Calu3 (cell line): ENCODE data around the gene MAP3K14. TPM values are rescaled to one million over a fixed set of nuclear protein-coding genes. Genes with fewer than 3 reads are reported as not detected.
"Not testable (repeated sequence)": the region's sequence is repeated elsewhere in the genome, so short reads cannot be mapped to it uniquely, and the experiment has no call there.

Experiments
- BruUV-seq: library from RNA; stranded (reverse); fragments of 400-500 nt; replicated peaks from 2 replicates; lab custom pipeline; 2021; lab: Mats Ljungman, UMichigan
- CTCF ChIA-PET: fragments of 300-600 bp; sonication (Branson Sonifier 250); formaldehyde crosslinking; loops from one replicate; lab custom pipeline; 2022; ENCODE audit warnings: antibody characterized with exemption; lab: Charles Lee
- DNase-seq: peaks from one replicate; pipeline ENCODE4 v3.0.0; 2022
- H3K27ac Mint-ChIP-seq: one replicate; pipeline ENCODE4 v1.8.0; 2022; ENCODE audit warnings: mixed read lengths; ENCODE audit not compliant: unreplicated experiment
- H3K27me3 Mint-ChIP-seq: one replicate; pipeline ENCODE4 v1.8.0; 2022; ENCODE audit warnings: mixed read lengths; ENCODE audit not compliant: unreplicated experiment
- H3K36me3 Mint-ChIP-seq: one replicate; pipeline ENCODE4 v1.8.0; 2022; ENCODE audit warnings: mild to moderate bottlenecking, moderate library complexity, mixed read lengths; ENCODE audit not compliant: insufficient read depth, unreplicated experiment
- H3K4me1 Mint-ChIP-seq: one replicate; pipeline ENCODE4 v1.8.0; 2022; ENCODE audit warnings: mild to moderate bottlenecking, low read depth, mixed read lengths; ENCODE audit not compliant: unreplicated experiment
- H3K4me3 Mint-ChIP-seq: one replicate; pipeline ENCODE4 v1.8.0; 2022; ENCODE audit warnings: mild to moderate bottlenecking, low read depth, moderate library complexity, mixed read lengths; ENCODE audit not compliant: unreplicated experiment
- H3K9me3 Mint-ChIP-seq: one replicate; pipeline ENCODE4 v1.8.0; 2022; ENCODE audit warnings: low read depth, mixed read lengths; ENCODE audit not compliant: unreplicated experiment
- intact Hi-C: fragments of 100-400 bp; cut with micrococcal nuclease; formaldehyde crosslinking; loops from one replicate; pipeline ENCODE4 v1.10.0; 2022; ENCODE audit not compliant: unreplicated experiment
- total RNA-seq: library from RNA; stranded (reverse); gene quantifications from 2 replicates; pipeline ENCODE4 v1.2.3, GENCODE V29; 2022
- TF ChIP-seq, protein P1 (sequence below): fragments of 200-600 bp; IDR thresholded peaks from one replicate; pipeline ENCODE4 v1.8.0; 2022; ENCODE audit warnings: antibody characterized with exemption; ENCODE audit not compliant: unreplicated experiment

The MAP3K14 gene
- total RNA-seq, 1 experiment from 2014 or later = 26.7 TPM

DNA sequence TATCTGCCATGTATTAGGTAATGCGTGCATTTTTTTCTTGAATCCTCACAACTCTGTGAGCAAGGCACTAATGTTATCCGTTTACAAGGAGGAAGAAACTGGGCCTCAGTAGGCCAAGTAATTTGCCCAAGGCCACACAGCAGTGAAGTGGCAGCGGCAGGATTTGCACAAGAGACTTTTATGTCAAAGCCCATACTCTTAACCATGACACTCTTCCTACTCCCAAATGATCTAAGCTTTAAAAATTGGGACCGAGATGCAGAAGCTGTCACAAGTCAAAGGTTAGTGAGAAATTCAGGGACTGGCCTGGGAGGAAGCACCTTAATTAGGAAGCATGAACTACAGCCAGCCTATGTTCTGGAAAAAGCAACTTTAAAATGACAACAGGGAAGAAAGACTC is 10.7 kb downstream of the MAP3K14 start:
- CTCF ChIA-PET = no interaction called here
- peaks cover 54% of the 10 kb centered on the region for H3K36me3 Mint-ChIP-seq
- no peak for DNase-seq
- H3K4me3 Mint-ChIP-seq = no peak overlapping the region
- peaks cover 76% of the 10 kb centered on the region for H3K4me1 Mint-ChIP-seq
- no peak overlapping the region for H3K27ac Mint-ChIP-seq
- intact Hi-C loops = no loop called here
- no peaks in the 10 kb centered on the region for H3K9me3 Mint-ChIP-seq
- TF ChIP-seq, protein P1, sequence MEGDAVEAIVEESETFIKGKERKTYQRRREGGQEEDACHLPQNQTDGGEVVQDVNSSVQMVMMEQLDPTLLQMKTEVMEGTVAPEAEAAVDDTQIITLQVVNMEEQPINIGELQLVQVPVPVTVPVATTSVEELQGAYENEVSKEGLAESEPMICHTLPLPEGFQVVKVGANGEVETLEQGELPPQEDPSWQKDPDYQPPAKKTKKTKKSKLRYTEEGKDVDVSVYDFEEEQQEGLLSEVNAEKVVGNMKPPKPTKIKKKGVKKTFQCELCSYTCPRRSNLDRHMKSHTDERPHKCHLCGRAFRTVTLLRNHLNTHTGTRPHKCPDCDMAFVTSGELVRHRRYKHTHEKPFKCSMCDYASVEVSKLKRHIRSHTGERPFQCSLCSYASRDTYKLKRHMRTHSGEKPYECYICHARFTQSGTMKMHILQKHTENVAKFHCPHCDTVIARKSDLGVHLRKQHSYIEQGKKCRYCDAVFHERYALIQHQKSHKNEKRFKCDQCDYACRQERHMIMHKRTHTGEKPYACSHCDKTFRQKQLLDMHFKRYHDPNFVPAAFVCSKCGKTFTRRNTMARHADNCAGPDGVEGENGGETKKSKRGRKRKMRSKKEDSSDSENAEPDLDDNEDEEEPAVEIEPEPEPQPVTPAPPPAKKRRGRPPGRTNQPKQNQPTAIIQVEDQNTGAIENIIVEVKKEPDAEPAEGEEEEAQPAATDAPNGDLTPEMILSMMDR = no peak
- no peaks in the 10 kb centered on the region for H3K27me3 Mint-ChIP-seq
- BruUV-seq = no TSS peak

DNA sequence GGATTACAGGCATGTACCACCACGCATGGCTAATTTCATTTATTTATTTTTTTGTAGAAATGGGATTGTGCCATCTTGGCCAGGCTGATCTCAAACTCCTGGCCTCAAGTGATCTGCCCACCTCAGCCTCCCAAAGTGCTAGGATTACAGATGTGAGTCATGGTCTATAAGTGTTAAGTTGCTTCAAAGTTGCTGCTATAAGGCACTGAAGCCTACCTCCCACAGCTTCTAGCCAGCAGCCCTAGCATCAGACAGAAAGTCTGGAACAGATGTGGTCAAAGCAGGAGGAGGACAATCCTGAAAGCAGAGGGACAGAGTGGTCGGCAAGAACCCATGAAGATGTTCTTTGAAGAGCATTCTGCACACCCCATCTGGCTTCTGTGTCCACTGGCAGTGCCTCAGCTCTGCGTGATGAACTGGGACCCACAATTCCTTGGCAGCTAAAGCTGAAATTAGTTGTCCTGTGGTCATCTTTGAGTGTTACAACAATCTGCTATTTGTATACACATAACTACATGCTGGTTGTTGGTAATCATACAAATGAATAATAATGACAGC is 11.2 kb downstream of the MAP3K14 start:
- Mint-ChIP-seq H3K9me3 (no peaks in the 10 kb centered on the region), H3K36me3 (peaks cover 55% of the 10 kb centered on the region), H3K27me3 (no peaks in the 10 kb centered on the region), H3K27ac (no peak overlapping the region), H3K4me1 (peaks cover 74% of the 10 kb centered on the region), H3K4me3 (no peak overlapping the region)
- CTCF ChIA-PET = interaction anchor here (0.9 kb wide), 1 partner anchor 28 kb away, joined by 6 read pairs; no protein-coding TSS in a partner anchor
- no TSS peak for BruUV-seq
- intact Hi-C loops = no loop called here
- TF ChIP-seq, protein P1 = no peak
- DNase-seq = no peak

DNA sequence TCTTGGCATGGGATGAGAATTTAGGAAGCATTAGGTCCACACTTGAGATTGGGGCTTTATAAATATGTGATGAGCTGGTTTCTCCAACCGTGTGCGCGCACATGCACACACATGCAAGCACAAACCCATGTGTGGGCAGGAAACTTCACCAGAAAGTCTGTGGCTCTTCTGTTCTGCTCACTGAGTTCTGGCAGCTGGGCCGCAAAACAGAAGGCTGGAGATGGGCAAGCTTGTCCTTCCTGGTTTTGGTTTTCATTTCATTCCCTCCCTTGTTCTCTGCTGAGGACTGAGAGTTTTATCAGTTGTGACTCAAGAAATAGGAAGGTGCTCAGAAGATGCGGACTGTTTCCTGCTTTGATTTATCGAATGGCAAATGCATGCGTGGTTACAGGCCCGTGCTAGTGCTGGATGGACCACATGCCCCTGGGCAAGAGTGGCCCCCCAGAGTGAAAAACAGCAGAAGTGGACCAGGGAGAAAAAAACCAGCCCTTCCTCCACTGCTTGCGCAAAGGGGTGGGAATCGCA is 14.1 kb downstream of the MAP3K14 start:
- no TSS peak for BruUV-seq
- CTCF ChIA-PET = interaction anchor here (0.7 to 1.5 kb wide), 6 partner anchors 9 to 1829 kb away, joined by 3 to 8 read pairs (median 6); partner anchors contain the start of gene MAP3K14
- DNase-seq = peak; percentile 21
- Mint-ChIP-seq H3K4me1 (peaks cover 70% of the 10 kb centered on the region), H3K36me3 (peaks cover 48% of the 10 kb centered on the region), H3K27me3 (no peaks in the 10 kb centered on the region), H3K4me3 (peak overlapping the region; percentile 7), H3K27ac (peak overlapping the region; percentile 63), H3K9me3 (no peaks in the 10 kb centered on the region)
- intact Hi-C loops = no loop called here
- TF ChIP-seq, protein P1 = no peak

DNA sequence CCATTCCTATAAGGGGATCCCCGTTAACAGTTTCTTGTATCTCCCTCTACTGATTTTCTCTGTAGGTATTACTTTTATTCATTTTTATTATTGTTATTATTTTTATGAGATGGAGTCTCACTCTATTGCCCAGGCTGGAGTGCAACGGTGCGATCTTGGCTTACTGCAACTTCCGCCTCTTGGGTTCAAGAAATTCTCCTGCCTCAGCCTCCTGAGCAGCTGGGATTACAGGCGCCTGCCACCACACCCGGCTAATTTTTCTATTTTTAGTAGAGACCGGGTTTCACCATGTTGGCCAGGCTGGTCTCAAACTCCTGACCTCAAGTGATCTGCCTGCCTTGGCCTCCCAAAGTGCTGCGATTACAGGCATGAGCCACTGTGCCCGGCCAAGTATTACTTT is 14.6 kb downstream of the MAP3K14 start:
- H3K9me3 Mint-ChIP-seq, H3K4me3 Mint-ChIP-seq, H3K27ac Mint-ChIP-seq, BruUV-seq, intact Hi-C loops, DNase-seq, H3K27me3 Mint-ChIP-seq: not testable (repeated sequence)
- H3K36me3 Mint-ChIP-seq = peaks cover 43% of the 10 kb centered on the region
- H3K4me1 Mint-ChIP-seq = peaks cover 65% of the 10 kb centered on the region
- CTCF ChIA-PET = interaction anchor here (0.6 to 1.5 kb wide), 7 partner anchors 8 to 1828 kb away, joined by 3 to 8 read pairs (median 5); partner anchors contain the start of gene MAP3K14

DNA sequence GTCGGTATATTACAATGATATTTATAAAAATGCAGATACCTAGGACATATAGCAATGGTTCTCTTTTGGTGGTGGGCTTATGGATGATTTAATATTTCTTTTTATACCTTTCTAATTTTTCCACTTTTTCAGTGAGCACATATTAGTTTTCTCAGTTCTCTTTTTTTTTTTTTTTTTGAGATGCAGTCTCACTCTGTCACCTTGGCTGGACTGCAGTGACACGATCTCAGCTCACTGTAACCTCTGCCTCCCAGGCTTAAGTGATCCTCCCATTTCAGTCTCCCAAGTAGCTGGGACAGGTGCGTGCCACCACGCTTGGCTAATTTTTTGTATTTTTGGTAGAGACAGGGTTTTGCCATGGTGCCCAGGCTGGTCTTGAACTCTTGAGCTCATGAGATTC is 15.1 kb downstream of the MAP3K14 start:
- Mint-ChIP-seq H3K27me3 (no peaks in the 10 kb centered on the region), H3K27ac (no peak overlapping the region), H3K4me1 (peaks cover 66% of the 10 kb centered on the region), H3K4me3 (no peak overlapping the region), H3K36me3 (peaks cover 43% of the 10 kb centered on the region), H3K9me3 (no peaks in the 10 kb centered on the region)
- CTCF ChIA-PET = interaction anchor here (0.6 to 0.7 kb wide), 2 partner anchors 24 to 65 kb away, joined by 3 read pairs; no protein-coding TSS in a partner anchor
- TF ChIP-seq, protein P1 = no peak
- no TSS peak for BruUV-seq
- no peak for DNase-seq
- intact Hi-C loops = no loop called here
